ENCODE measurements around the gene RARB.

The RARB gene

GRCh38 chr3:25386686-25387255 lies 41.3 kb upstream of the RARB start:
- no peak for TF ChIP-seq CTCF (IDR thresholded peaks at IDR 0.05; ENCODE audit: low read depth, low read length, missing control alignments)
- no peak for DNase-seq (ENCODE audit: low read depth)
- H3K4me3 ChIP-seq (ENCODE audit: low read depth, low read length) = no peak overlapping the region

GRCh38 chr3:25390605-25391004 lies 37.5 kb upstream of the RARB start:
- H3K4me3 ChIP-seq (ENCODE audit: low read depth, low read length) = no peak overlapping the region
- no peak for TF ChIP-seq CTCF (IDR thresholded peaks at IDR 0.05; ENCODE audit: low read depth, low read length, missing control alignments)
- DNase-seq (ENCODE audit: low read depth) = no peak

- TF ChIP-seq CTCF (IDR thresholded peaks at IDR 0.05; ENCODE audit: low read depth, low read length, missing control alignments) = no peak
- H3K4me3 ChIP-seq (ENCODE audit: low read depth, low read length) = no peak overlapping the region
- DNase-seq (ENCODE audit: low read depth) = no peak
Observed at GRCh38 chr3:25396251-25396650, 31.8 kb upstream of the RARB start.

- no peak for DNase-seq (ENCODE audit: low read depth)
- H3K4me3 ChIP-seq (ENCODE audit: low read depth, low read length) = no peak overlapping the region
- no peak for TF ChIP-seq CTCF (IDR thresholded peaks at IDR 0.05; ENCODE audit: low read depth, low read length, missing control alignments)
Observed at GRCh38 chr3:25396686-25397085, 31.4 kb upstream of the RARB start.

GRCh38 chr3:25397150-25397549 lies 30.9 kb upstream of the RARB start:
- H3K4me3 ChIP-seq (ENCODE audit: low read depth, low read length) = no peak overlapping the region
- DNase-seq (ENCODE audit: low read depth) = no peak
- no peak for TF ChIP-seq CTCF (IDR thresholded peaks at IDR 0.05; ENCODE audit: low read depth, low read length, missing control alignments)

GRCh38 chr3:25400587-25400986 lies 27.5 kb upstream of the RARB start:
- no peak for DNase-seq (ENCODE audit: low read depth)
- TF ChIP-seq CTCF (IDR thresholded peaks at IDR 0.05; ENCODE audit: low read depth, low read length, missing control alignments) = no peak
- no peak overlapping the region for H3K4me3 ChIP-seq (ENCODE audit: low read depth, low read length)

GRCh38 chr3:25403968-25404367 lies 24.1 kb upstream of the RARB start:
- H3K4me3 ChIP-seq (ENCODE audit: low read depth, low read length) = no peak overlapping the region
- no peak for TF ChIP-seq CTCF (IDR thresholded peaks at IDR 0.05; ENCODE audit: low read depth, low read length, missing control alignments)
- no peak for DNase-seq (ENCODE audit: low read depth)

Data from GM12864 (cell line).